SK-N-MC (cell line): ENCODE measurements around the gene MRM1.

Source experiments
- DNase-seq: peaks from one replicate; pipeline ENCODE4 v3.0.0-alpha.2; 2011; ENCODE audit warnings: low read depth, low spot score
- H3K27ac ChIP-seq: fragments of 200-600 bp; sonication (generic); 2 replicates; pipeline ENCODE4 v1.5.1; 2016; ENCODE audit warnings: mixed run types
- H3K36me3 ChIP-seq: fragments of 200-600 bp; sonication (generic); 2 replicates; pipeline ENCODE4 v1.6.1; 2017; ENCODE audit warnings: antibody characterized with exemption, low read length, mixed read lengths; ENCODE audit not compliant: insufficient read depth
- H3K4me3 ChIP-seq: fragments of 200-600 bp; sonication (generic); 2 replicates; pipeline ENCODE4 v1.5.1; 2016
- H3K9ac ChIP-seq: fragments of 200-600 bp; sonication (generic); 2 replicates; pipeline ENCODE4 v1.8.0; 2017; ENCODE audit warnings: mixed run types, mixed read lengths; ENCODE audit not compliant: insufficient read length
- H3K9me3 ChIP-seq: fragments of 200-600 bp; sonication (generic); 2 replicates; pipeline ENCODE4 v1.6.1; 2017; ENCODE audit warnings: low read depth, mild to moderate bottlenecking, antibody characterized with exemption, low read length, moderate library complexity, mixed read lengths
- EZH2 ChIP-seq: fragments of 200-600 bp; sonication (generic); IDR thresholded peaks from one replicate; pipeline ENCODE4 v1.6.1; 2017; ENCODE audit warnings: antibody characterized with exemption
- FOXP2 ChIP-seq: optimal IDR thresholded peaks from 2 replicates; pipeline ENCODE3; 2011; ENCODE audit warnings: mild to moderate bottlenecking, moderate library complexity; ENCODE audit not compliant: insufficient read depth; ENCODE audit errors: extremely low read length, control extremely low read depth
- POLR2AphosphoS5 ChIP-seq: IDR thresholded peaks from 2 replicates; pipeline ENCODE4 v1.6.1; 2012; ENCODE audit warnings: mild to moderate bottlenecking, low read depth, low read length, borderline replicate concordance

Gene MRM1

GRCh38 chr17:36591434-36592315 lies 9.7 kb upstream of the MRM1 start, which contains the start of gene DHRS11:
Gene DHRS11 (plus strand): TSS chr17:36591879. CDS start chr17:36592010, 131 bp downstream.
- TF ChIP-seq EZH2: no peak
- peak; percentile 58 for TF ChIP-seq POLR2AphosphoS5
- no peak for TF ChIP-seq FOXP2
- Histone ChIP-seq H3K9me3 (no peaks in the 10 kb centered on the region), H3K4me3 (peak within 1 kb of the TSS; percentile 91), H3K27ac (peak within 1 kb of the TSS; percentile 66), H3K9ac (peak within 1 kb of the TSS; percentile 83), H3K36me3 (peaks cover 32% of the 10 kb centered on the region)
- DNase-seq: no peak

- H3K4me3 ChIP-seq: peak overlapping the region; percentile 91
- no peak overlapping the region for H3K27ac ChIP-seq
- peak overlapping the region; percentile 83 for H3K9ac ChIP-seq
- no peaks in the 10 kb centered on the region for H3K9me3 ChIP-seq
- DNase-seq: no peak
- TF ChIP-seq POLR2AphosphoS5 (no peak), EZH2 (no peak), FOXP2 (no peak)
- H3K36me3 ChIP-seq: peaks cover 25% of the 10 kb centered on the region
Observed at GRCh38 chr17:36592316-36592715, 9.1 kb upstream of the MRM1 start.

- peak overlapping the region; percentile 83 for H3K9ac ChIP-seq
- peak overlapping the region; percentile 91 for H3K4me3 ChIP-seq
- TF ChIP-seq FOXP2: no peak
- no peak for TF ChIP-seq EZH2
- no peak for TF ChIP-seq POLR2AphosphoS5
- H3K27ac ChIP-seq: no peak overlapping the region
- DNase-seq: no peak
- peaks cover 20% of the 10 kb centered on the region for H3K36me3 ChIP-seq
- no peaks in the 10 kb centered on the region for H3K9me3 ChIP-seq
Observed at GRCh38 chr17:36592716-36593321, 8.6 kb upstream of the MRM1 start.

GRCh38 chr17:36593656-36594316 lies 7.6 kb upstream of the MRM1 start:
- no peak overlapping the region for H3K9ac ChIP-seq
- H3K27ac ChIP-seq: no peak overlapping the region
- no peak overlapping the region for H3K4me3 ChIP-seq
- DNase-seq: no peak
- H3K9me3 ChIP-seq: no peaks in the 10 kb centered on the region
- TF ChIP-seq POLR2AphosphoS5 (no peak), EZH2 (no peak), FOXP2 (no peak)
- H3K36me3 ChIP-seq: peaks cover 15% of the 10 kb centered on the region

- DNase-seq: no peak
Observed at GRCh38 chr17:36594626-36595401, 6.6 kb upstream of the MRM1 start.

GRCh38 chr17:36597226-36597625 lies 4.2 kb upstream of the MRM1 start:
- TF ChIP-seq EZH2: no peak
- no peak for TF ChIP-seq FOXP2
- TF ChIP-seq POLR2AphosphoS5: no peak
- no peak for DNase-seq

More at GRCh38 chr17:36594626-36595401, 6.6 kb upstream of the MRM1 start:
- Histone ChIP-seq H3K9me3 (no peaks in the 10 kb centered on the region), H3K9ac (no peak overlapping the region), H3K27ac (no peak overlapping the region), H3K36me3 (0 out of 2 replicates have a peak, but pooled peaks cover 6% of the 10 kb centered on the region), H3K4me3 (no peak overlapping the region)
- TF ChIP-seq EZH2 (no peak), POLR2AphosphoS5 (no peak), FOXP2 (no peak)

GRCh38 chr17:36597866-36598777 lies 3.3 kb upstream of the MRM1 start:
- Histone ChIP-seq H3K27ac (no peak overlapping the region), H3K36me3 (no peaks in the 10 kb centered on the region), H3K9ac (no peak overlapping the region), H3K4me3 (no peak overlapping the region), H3K9me3 (no peaks in the 10 kb centered on the region)
- no peak for DNase-seq
- TF ChIP-seq POLR2AphosphoS5 (no peak), FOXP2 (no peak), EZH2 (no peak)

More at GRCh38 chr17:36597226-36597625, 4.2 kb upstream of the MRM1 start:
- H3K27ac ChIP-seq: no peak overlapping the region
- no peak overlapping the region for H3K9ac ChIP-seq
- H3K9me3 ChIP-seq: no peaks in the 10 kb centered on the region
- no peak overlapping the region for H3K4me3 ChIP-seq
- no peaks in the 10 kb centered on the region for H3K36me3 ChIP-seq
